OCI-LY1 (cell line): ENCODE measurements around the gene DCUN1D2.

Source experiments
- H2AFZ ChIP-seq: fragments of 200-600 bp; sonication (generic), shearing (Covaris generic); 2 replicates; pipeline ENCODE4 v1.6.0; 2014; ENCODE audit warnings: antibody characterized with exemption, mild to moderate bottlenecking, low read length
- H3F3A ChIP-seq: fragments of 200-600 bp; sonication (generic), shearing (Covaris generic); 2 replicates; pipeline ENCODE4 v1.6.0; 2014; ENCODE audit warnings: mild to moderate bottlenecking, antibody characterized with exemption, low read length, moderate library complexity; ENCODE audit not compliant: insufficient read depth
- H3K27ac ChIP-seq: fragments of 200-600 bp; sonication (generic); 2 replicates; pipeline ENCODE4 v1.5.1; 2014; ENCODE audit warnings: low read length, mixed run types, mild to moderate bottlenecking, low read depth; ENCODE audit not compliant: poor library complexity, severe bottlenecking
- H3K27me3 ChIP-seq: fragments of 200-600 bp; sonication (generic); 2 replicates; pipeline ENCODE4 v1.6.0; 2014; ENCODE audit warnings: antibody characterized with exemption, mild to moderate bottlenecking, low read length, moderate library complexity; ENCODE audit not compliant: insufficient read depth
- H3K36me3 ChIP-seq: fragments of 200-600 bp; sonication (generic); 2 replicates; pipeline ENCODE4 v1.6.1; 2014; ENCODE audit warnings: mild to moderate bottlenecking, antibody characterized with exemption, low read length, moderate library complexity, mixed read lengths; ENCODE audit not compliant: insufficient read depth
- H3K4me1 ChIP-seq: fragments of 200-600 bp; sonication (generic); 2 replicates; pipeline ENCODE4 v1.5.1; 2014; ENCODE audit warnings: mild to moderate bottlenecking, low read length, moderate library complexity; ENCODE audit not compliant: insufficient read depth, severe bottlenecking
- H3K4me2 ChIP-seq: fragments of 200-600 bp; sonication (generic), shearing (Covaris generic); 2 replicates; pipeline ENCODE4 v1.6.1; 2014; ENCODE audit warnings: low read length
- H3K4me3 ChIP-seq: fragments of 200-600 bp; sonication (generic); 2 replicates; pipeline ENCODE4 v1.5.1; 2014; ENCODE audit warnings: low read length, low read depth, mild to moderate bottlenecking, mixed read lengths; ENCODE audit not compliant: poor library complexity, severe bottlenecking
- H3K79me2 ChIP-seq: fragments of 200-600 bp; shearing (Covaris generic); 2 replicates; pipeline ENCODE4 v1.6.1; 2016; ENCODE audit warnings: mixed run types, low read length, mixed read lengths; ENCODE audit not compliant: insufficient read depth
- H3K9ac ChIP-seq: fragments of 200-600 bp; sonication (generic), shearing (Covaris generic); 2 replicates; pipeline ENCODE4 v1.6.1; 2014; ENCODE audit warnings: mild to moderate bottlenecking, low read length, mixed read lengths
- H3K9me2 ChIP-seq: fragments of 200-600 bp; sonication (generic), shearing (Covaris generic); 2 replicates; pipeline ENCODE4 v1.6.1; 2014; ENCODE audit warnings: low read depth, mild to moderate bottlenecking, low read length, mixed read lengths
- H3K9me3 ChIP-seq: fragments of 200-600 bp; shearing (Covaris generic); 2 replicates; pipeline ENCODE4 v1.6.1; 2014; ENCODE audit warnings: low read length, mixed read lengths
- H4K20me1 ChIP-seq: fragments of 200-600 bp; sonication (generic), shearing (Covaris generic); 2 replicates; pipeline ENCODE4 v1.6.0; 2016; ENCODE audit warnings: mild to moderate bottlenecking, low read length; ENCODE audit not compliant: insufficient read depth
- EZH2 ChIP-seq: fragments of 200-600 bp; sonication (generic), shearing (Covaris generic); IDR thresholded peaks from 2 replicates; pipeline ENCODE4 v1.8.0; 2017; ENCODE audit warnings: borderline replicate concordance, mixed run types, mild to moderate bottlenecking, antibody characterized with exemption, low read length, moderate library complexity, mixed read lengths
- TF ChIP-seq, protein P1 (sequence below): fragments of 200-600 bp; sonication (generic), shearing (Covaris generic); IDR thresholded peaks from 2 replicates; pipeline ENCODE4 v1.5.1; 2017; ENCODE audit warnings: mild to moderate bottlenecking, antibody characterized with exemption, low read length, moderate library complexity, mixed read lengths

Gene DCUN1D2

GRCh38 chr13:113460599-113460998, 29.9 kb downstream of the DCUN1D2 start:
- no peaks in the 10 kb centered on the region for H3F3A ChIP-seq
- H3K27me3 ChIP-seq, result no peaks in the 10 kb centered on the region
- H3K9ac ChIP-seq, result no peak overlapping the region
- no peak overlapping the region for H3K4me2 ChIP-seq
- H3K9me2 ChIP-seq, result no peaks in the 10 kb centered on the region
- no peak overlapping the region for H3K27ac ChIP-seq
- H3K4me1 ChIP-seq, result no peaks in the 10 kb centered on the region
- H3K9me3 ChIP-seq, result no peaks in the 10 kb centered on the region
- H2AFZ ChIP-seq, result no peak overlapping the region
- H3K79me2 ChIP-seq, result no peaks in the 10 kb centered on the region
- no peak overlapping the region for H3K4me3 ChIP-seq
- H4K20me1 ChIP-seq, result no peaks in the 10 kb centered on the region
- peaks cover 62% of the 10 kb centered on the region for H3K36me3 ChIP-seq
- TF ChIP-seq EZH2, result no peak
- TF ChIP-seq, protein P1, sequence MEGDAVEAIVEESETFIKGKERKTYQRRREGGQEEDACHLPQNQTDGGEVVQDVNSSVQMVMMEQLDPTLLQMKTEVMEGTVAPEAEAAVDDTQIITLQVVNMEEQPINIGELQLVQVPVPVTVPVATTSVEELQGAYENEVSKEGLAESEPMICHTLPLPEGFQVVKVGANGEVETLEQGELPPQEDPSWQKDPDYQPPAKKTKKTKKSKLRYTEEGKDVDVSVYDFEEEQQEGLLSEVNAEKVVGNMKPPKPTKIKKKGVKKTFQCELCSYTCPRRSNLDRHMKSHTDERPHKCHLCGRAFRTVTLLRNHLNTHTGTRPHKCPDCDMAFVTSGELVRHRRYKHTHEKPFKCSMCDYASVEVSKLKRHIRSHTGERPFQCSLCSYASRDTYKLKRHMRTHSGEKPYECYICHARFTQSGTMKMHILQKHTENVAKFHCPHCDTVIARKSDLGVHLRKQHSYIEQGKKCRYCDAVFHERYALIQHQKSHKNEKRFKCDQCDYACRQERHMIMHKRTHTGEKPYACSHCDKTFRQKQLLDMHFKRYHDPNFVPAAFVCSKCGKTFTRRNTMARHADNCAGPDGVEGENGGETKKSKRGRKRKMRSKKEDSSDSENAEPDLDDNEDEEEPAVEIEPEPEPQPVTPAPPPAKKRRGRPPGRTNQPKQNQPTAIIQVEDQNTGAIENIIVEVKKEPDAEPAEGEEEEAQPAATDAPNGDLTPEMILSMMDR, result no peak

- TF ChIP-seq, protein P1, result no peak
- TF ChIP-seq EZH2, result no peak
- peaks cover 67% of the 10 kb centered on the region for H3K36me3 ChIP-seq
- H3K79me2 ChIP-seq, result no peaks in the 10 kb centered on the region
- no peaks in the 10 kb centered on the region for H3K9me3 ChIP-seq
- H3K4me1 ChIP-seq, result no peaks in the 10 kb centered on the region
- no peak overlapping the region for H3K9ac ChIP-seq
- no peak overlapping the region for H3K27ac ChIP-seq
- H2AFZ ChIP-seq, result no peak overlapping the region
- no peaks in the 10 kb centered on the region for H3F3A ChIP-seq
- no peaks in the 10 kb centered on the region for H4K20me1 ChIP-seq
- H3K4me2 ChIP-seq, result no peak overlapping the region
- no peaks in the 10 kb centered on the region for H3K9me2 ChIP-seq
- no peaks in the 10 kb centered on the region for H3K27me3 ChIP-seq
- H3K4me3 ChIP-seq, result no peak overlapping the region
These were observed 30.4 kb downstream of the DCUN1D2 start for GRCh38 chr13:113460064-113460555.

DNA sequence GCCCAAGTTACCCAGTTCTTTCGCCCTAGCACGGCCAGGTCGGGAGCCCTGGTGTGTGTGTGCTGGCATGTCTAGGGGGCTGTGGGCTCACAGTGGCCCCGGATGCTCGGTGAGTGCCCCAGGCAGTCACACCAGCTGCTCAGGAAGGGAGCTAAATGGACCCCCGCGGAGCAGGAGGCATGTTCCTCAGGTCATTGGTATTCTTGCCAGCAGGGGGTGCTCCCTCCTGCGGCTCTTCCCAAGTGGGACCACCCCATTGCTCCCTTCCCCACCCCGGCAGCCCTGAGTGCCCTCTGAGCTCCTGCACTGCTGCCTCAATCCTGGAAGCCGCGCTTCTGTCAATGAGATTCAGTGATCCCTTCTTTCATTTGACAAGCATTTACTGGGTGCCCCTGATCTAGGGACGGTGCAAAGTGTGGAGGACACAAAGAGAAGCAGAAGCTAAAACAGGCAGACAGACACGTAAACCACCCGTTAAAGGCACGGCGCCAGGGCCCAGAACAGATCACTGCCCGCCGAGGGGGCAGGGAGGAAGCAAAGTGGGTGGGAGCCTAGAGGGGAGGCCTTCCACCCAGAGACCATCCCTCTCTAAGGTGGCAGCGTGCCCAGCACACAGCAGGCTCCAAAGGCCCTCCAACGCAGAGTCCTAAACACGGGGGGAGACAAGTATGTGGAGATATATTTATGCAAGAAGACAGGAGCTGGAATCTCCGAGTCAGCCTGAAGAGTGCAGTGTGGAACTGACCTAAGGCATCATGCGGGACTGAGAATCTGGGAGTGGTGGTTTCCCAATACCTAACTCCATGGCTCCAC, 32.1 kb downstream of the DCUN1D2 start:
- H3K27ac ChIP-seq, result no peak overlapping the region
- peaks cover 66% of the 10 kb centered on the region for H3K36me3 ChIP-seq
- H4K20me1 ChIP-seq, result no peaks in the 10 kb centered on the region
- H3K79me2 ChIP-seq, result no peaks in the 10 kb centered on the region
- H3K9ac ChIP-seq, result no peak overlapping the region
- TF ChIP-seq, protein P1, result peak; percentile 72
- TF ChIP-seq EZH2, result no peak
- H3K9me2 ChIP-seq, result no peaks in the 10 kb centered on the region
- H3F3A ChIP-seq, result no peaks in the 10 kb centered on the region
- no peak overlapping the region for H3K4me2 ChIP-seq
- no peaks in the 10 kb centered on the region for H3K4me1 ChIP-seq
- no peak overlapping the region for H3K4me3 ChIP-seq
- no peak overlapping the region for H2AFZ ChIP-seq
- no peaks in the 10 kb centered on the region for H3K27me3 ChIP-seq
- no peaks in the 10 kb centered on the region for H3K9me3 ChIP-seq
